Type B pancreatic cell (in vitro differentiated cells): ENCODE data around the gene ZNF14. TPM values are rescaled to one million over a fixed set of nuclear protein-coding genes. Genes with fewer than 3 reads are reported as not detected.
"Not testable (repeated sequence)": the region's sequence is repeated elsewhere in the genome, so short reads cannot be mapped to it uniquely, and the experiment has no call there.

Experiments used
- DNase-seq: peaks from one replicate; pipeline ENCODE4 v3.0.0; 2021; ENCODE audit warnings: mixed read lengths; ENCODE audit not compliant: unreplicated experiment; ENCODE audit errors: extremely low spot score
- H3K27ac Mint-ChIP-seq: 2 replicates; pipeline ENCODE4 v1.8.0; 2021; ENCODE audit warnings: mild to moderate bottlenecking, mixed read lengths
- H3K27me3 Mint-ChIP-seq: 2 replicates; pipeline ENCODE4 v1.8.0; 2021; ENCODE audit warnings: mixed read lengths
- H3K36me3 Mint-ChIP-seq: 2 replicates; pipeline ENCODE4 v1.8.0; 2021; ENCODE audit warnings: mixed read lengths
- H3K4me1 Mint-ChIP-seq: one replicate; pipeline ENCODE4 v1.8.0; 2021; ENCODE audit warnings: mixed read lengths; ENCODE audit not compliant: unreplicated experiment
- H3K4me3 Mint-ChIP-seq: 2 replicates; pipeline ENCODE4 v1.8.0; 2021; ENCODE audit warnings: mild to moderate bottlenecking, mixed read lengths
- H3K9me3 Mint-ChIP-seq: 2 replicates; pipeline ENCODE4 v1.8.0; 2021; ENCODE audit warnings: mixed read lengths
- CTCF ChIP-seq: fragments of 200-600 bp; sonication (generic); conservative IDR thresholded peaks from 2 replicates; pipeline ENCODE4 v1.5.0; 2021; ENCODE audit warnings: antibody characterized with exemption, mild to moderate bottlenecking
- long read RNA-seq: library from polyadenylated mRNA; unstranded; transcript quantifications from one replicate; pipeline ENCODE4 v2.0.0, GENCODE V29; 2020
- total RNA-seq: library from RNA; stranded (reverse); gene quantifications from 2 replicates; pipeline ENCODE4 v1.2.1, GENCODE V29; 2021; ENCODE audit warnings: low replicate concordance

The ZNF14 gene
- total RNA-seq, result 8.0 and 8.5 TPM in 2 replicates
- long read RNA-seq, transcript ZNF14-201 (4 exons, 2,949 nt), result major isoform, 47 of 48 reads
- long read RNA-seq, partial matches to known transcripts, result 0 of 48 reads
- long read RNA-seq, other reads (novel, unspliced or antisense), result 1 of 48 reads

DNA sequence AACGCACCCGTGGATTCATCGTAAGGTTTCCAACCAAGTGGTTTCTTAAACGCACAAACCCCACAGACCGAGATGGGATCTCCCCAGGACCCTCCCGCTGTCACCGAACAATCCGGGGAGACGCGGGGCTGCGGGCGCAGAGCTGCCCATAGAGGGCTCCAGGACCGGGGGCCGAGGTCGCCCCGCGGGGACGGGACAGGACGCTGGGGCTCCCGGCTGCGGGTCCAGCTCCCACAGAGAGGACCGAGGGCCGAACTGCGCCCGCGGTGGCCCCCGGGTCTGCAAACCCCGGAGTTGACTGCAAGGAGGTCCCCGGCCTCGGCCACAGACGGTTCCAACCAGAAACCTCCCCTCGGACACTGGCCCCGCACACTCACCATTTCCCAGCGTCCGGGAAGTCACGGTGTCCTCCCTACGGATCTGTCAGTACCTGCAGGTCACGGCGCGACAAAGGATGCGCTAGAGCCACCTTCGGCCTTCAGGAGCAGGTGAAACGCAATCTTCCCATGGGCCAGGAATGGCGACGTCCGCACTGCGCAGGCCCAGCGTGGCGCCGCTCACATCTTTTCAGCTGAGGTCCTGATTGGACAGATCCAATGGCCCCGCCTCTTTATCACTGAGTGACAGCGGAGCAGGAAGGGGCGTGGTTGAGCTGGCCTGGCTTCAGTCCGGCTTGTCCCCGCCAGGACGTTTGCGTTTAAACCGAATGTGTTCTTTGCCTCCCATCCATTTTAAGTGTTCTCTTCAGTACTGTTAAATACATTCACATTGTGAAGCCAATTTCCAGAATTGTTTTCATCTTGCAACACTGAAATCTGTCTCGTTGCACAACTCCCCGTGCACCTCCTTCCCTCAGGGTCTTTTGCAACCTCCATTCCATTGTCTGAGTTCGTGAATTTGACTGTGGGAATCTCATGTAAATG lies at the start of gene ZNF14:
Gene ZNF14, minus strand, starts transcription at position 534 of the 923 bp plus-strand sequence. Its CDS starts 154 bp downstream, at position 380.
- no peak for TF ChIP-seq CTCF

DNA sequence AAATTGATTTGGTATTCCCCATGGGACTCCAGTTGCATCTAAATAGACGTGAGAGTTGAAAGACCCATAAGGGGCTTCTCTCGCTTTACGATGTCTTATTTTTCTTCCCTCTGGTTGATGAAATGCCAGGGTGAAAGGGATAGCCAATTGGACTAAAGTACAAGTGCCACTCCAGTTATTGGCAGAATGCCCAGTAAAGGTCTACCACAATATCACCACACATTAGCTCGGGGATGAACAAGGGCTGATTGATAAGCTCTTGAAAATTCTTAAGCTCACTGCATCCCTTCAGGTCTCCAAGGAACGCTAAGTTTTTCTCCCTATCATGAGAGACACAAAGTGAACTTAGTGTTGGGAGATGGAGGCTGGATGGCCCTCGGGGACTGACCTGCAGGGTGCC lies 48.9 kb upstream of the ZNF14 start:
- not testable (repeated sequence) for H3K27me3 Mint-ChIP-seq, H3K4me3 Mint-ChIP-seq, H3K27ac Mint-ChIP-seq, H3K9me3 Mint-ChIP-seq, DNase-seq
- Mint-ChIP-seq H3K4me1 (peaks cover 17% of the 10 kb centered on the region), H3K36me3 (peaks cover 52% of the 10 kb centered on the region)

More for the DNA sequence above, at the start of gene ZNF14:
- peak; percentile 92 for DNase-seq
- peaks cover 10% of the 10 kb centered on the region for H3K4me1 Mint-ChIP-seq
- peak within 1 kb of the TSS; percentile 95 for H3K4me3 Mint-ChIP-seq
- peaks cover 4% of the 10 kb centered on the region for H3K9me3 Mint-ChIP-seq
- no peaks in the 10 kb centered on the region for H3K27me3 Mint-ChIP-seq
- H3K27ac Mint-ChIP-seq, result peak within 1 kb of the TSS; percentile 95
- H3K36me3 Mint-ChIP-seq, result peaks cover 29% of the 10 kb centered on the region

DNA sequence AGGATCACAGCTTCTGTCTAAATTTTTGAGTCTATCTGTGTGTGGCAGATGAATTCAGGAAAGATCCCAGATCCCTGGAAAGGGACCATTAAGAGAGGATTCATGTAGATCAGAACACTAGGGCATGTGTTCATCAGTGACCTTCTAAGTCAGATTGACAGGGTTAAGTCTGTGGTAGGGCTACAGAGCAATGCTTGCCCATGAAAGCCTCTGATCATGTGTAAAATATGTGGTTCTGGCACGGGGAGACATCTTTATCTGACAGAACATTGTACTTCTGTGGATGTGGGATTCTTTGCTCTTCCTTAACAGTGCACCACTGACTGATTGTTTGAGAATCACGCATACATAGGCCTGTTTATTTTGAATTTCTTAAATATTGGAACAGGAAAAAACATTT lies 45.8 kb upstream of the ZNF14 start:
- Mint-ChIP-seq H3K4me3 (peak overlapping the region; percentile 100), H3K4me1 (peaks cover 26% of the 10 kb centered on the region)

GRCh38 chr19:19777692-19778091 lies 44.8 kb upstream of the ZNF14 start:
- H3K9me3 Mint-ChIP-seq, result peaks cover 6% of the 10 kb centered on the region
- H3K36me3 Mint-ChIP-seq, result peaks cover 29% of the 10 kb centered on the region
- no peaks in the 10 kb centered on the region for H3K27me3 Mint-ChIP-seq
- peaks cover 26% of the 10 kb centered on the region for H3K4me1 Mint-ChIP-seq
- peak overlapping the region; percentile 100 for H3K4me3 Mint-ChIP-seq
- no peak for TF ChIP-seq CTCF
- H3K27ac Mint-ChIP-seq, result no peak overlapping the region
- no peak for DNase-seq

More for the DNA sequence above, 45.8 kb upstream of the ZNF14 start:
- H3K9me3 Mint-ChIP-seq, result peaks cover 6% of the 10 kb centered on the region
- no peak for TF ChIP-seq CTCF
- H3K27ac Mint-ChIP-seq, result no peak overlapping the region
- DNase-seq, result no peak
- H3K36me3 Mint-ChIP-seq, result peaks cover 33% of the 10 kb centered on the region
- H3K27me3 Mint-ChIP-seq, result no peaks in the 10 kb centered on the region

GRCh38 chr19:19776206-19777008 lies 43.5 kb upstream of the ZNF14 start:
- Mint-ChIP-seq H3K4me1 (peaks cover 26% of the 10 kb centered on the region), H3K36me3 (peaks cover 20% of the 10 kb centered on the region), H3K27me3 (no peaks in the 10 kb centered on the region), H3K4me3 (peak overlapping the region; percentile 100), H3K27ac (peak overlapping the region; percentile 99), H3K9me3 (peaks cover 6% of the 10 kb centered on the region)
- TF ChIP-seq CTCF, result no peak
- DNase-seq, result peak; percentile 98
